SK-N-SH (cell line): ENCODE results near the gene THSD7A. TPM values are rescaled to one million over a fixed set of nuclear protein-coding genes. Genes with fewer than 3 reads are reported as not detected.

ENCODE experiments used
- CTCF ChIA-PET: fragments of 300-600, 350-600 bp; formaldehyde crosslinking; extraction: SDS; loops from one replicate; lab custom pipeline; 2021; lab: Yijun Ruan, JAX
- POLR2A ChIA-PET: fragments of 350-600 bp; sonication (Branson Sonifier 250); formaldehyde crosslinking; extraction: SDS; loops from one replicate; lab custom pipeline; 2020; ENCODE audit warnings: antibody characterized with exemption, inconsistent platforms; lab: Yijun Ruan, JAX
- DNase-seq: peaks from one replicate; pipeline ENCODE4 v3.0.0; 2012
- H2AFZ ChIP-seq: fragments of 200-600 bp; sonication (generic); 2 replicates; pipeline ENCODE4 v1.8.1; 2016; ENCODE audit warnings: antibody characterized with exemption, mild to moderate bottlenecking, low read depth
- H3F3A ChIP-seq: fragments of 200-600 bp; sonication (generic); replicated peaks from 2 replicates; pipeline ENCODE3; 2016; ENCODE audit warnings: antibody characterized with exemption, mild to moderate bottlenecking; ENCODE audit not compliant: insufficient read depth
- H3K27ac ChIP-seq, 2 experiments: fragments of 200-500 bp in 1 of 2; fragments of 200-600 bp in 1 of 2; sonication (Bioruptor generic) in 1 of 2; sonication (generic), shearing (Covaris generic) in 1 of 2; 2 replicates each; pipeline versions ENCODE4 v1.5.1 to v1.6.1; 2014 to 2016; ENCODE audit warnings: low read depth in 2 of 2, inconsistent platforms in 1 of 2, low read length in 1 of 2, mild to moderate bottlenecking in 1 of 2, mixed read lengths in 1 of 2
- H3K27me3 ChIP-seq: fragments of 200-600 bp; sonication (generic), shearing (Covaris generic); 2 replicates; pipeline ENCODE4 v1.6.1; 2016; ENCODE audit warnings: mixed run types; ENCODE audit not compliant: insufficient read depth
- H3K36me3 ChIP-seq, 2 experiments: fragments of 200-500 bp in 1 of 2; fragments of 200-600 bp in 1 of 2; sonication (Bioruptor generic) in 1 of 2; sonication (generic) in 1 of 2; replicated peaks in 1 of 2; 2 replicates each; pipeline versions ENCODE3 to v1.5.1; 2014 to 2016; ENCODE audit warnings: low read length in 1 of 2, mild to moderate bottlenecking in 1 of 2; ENCODE audit not compliant: insufficient read depth in 2 of 2, control insufficient read depth in 1 of 2
- H3K4me1 ChIP-seq, 2 experiments: fragments of 200-500 bp in 1 of 2; fragments of 200-600 bp in 1 of 2; sonication (Bioruptor generic) in 1 of 2; sonication (generic), shearing (Covaris generic) in 1 of 2; 2 replicates each; pipeline versions ENCODE4 v1.5.1 to v1.6.1; 2014 to 2016; ENCODE audit warnings: low read depth in 1 of 2, low read length in 1 of 2, mixed run types in 1 of 2; ENCODE audit not compliant: insufficient read depth in 2 of 2, control insufficient read depth in 1 of 2
- H3K4me2 ChIP-seq: fragments of 200-600 bp; sonication (generic), shearing (Covaris generic); 2 replicates; pipeline ENCODE4 v1.6.1; 2017; ENCODE audit warnings: mixed run types
- H3K4me3 ChIP-seq, 2 experiments: fragments of 200-500 bp in 1 of 2; fragments of 200-600 bp in 1 of 2; sonication (Bioruptor generic) in 1 of 2; sonication (generic), shearing (Covaris generic) in 1 of 2; 2 replicates each; pipeline versions ENCODE4 v1.5.1 to v1.8.1; 2014 to 2016; ENCODE audit warnings: low read depth in 2 of 2, inconsistent platforms in 1 of 2, low read length in 1 of 2, mild to moderate bottlenecking in 1 of 2, mixed read lengths in 1 of 2, moderate library complexity in 1 of 2
- H3K79me2 ChIP-seq: fragments of 200-600 bp; sonication (generic); 2 replicates; pipeline ENCODE4 v1.8.1; 2017; ENCODE audit warnings: mild to moderate bottlenecking; ENCODE audit not compliant: insufficient read depth
- H3K9ac ChIP-seq: fragments of 200-600 bp; sonication (generic); 2 replicates; pipeline ENCODE4 v1.6.1; 2017; ENCODE audit warnings: mixed run types
- H3K9me2 ChIP-seq: fragments of 200-600 bp; sonication (generic); 2 replicates; pipeline ENCODE4 v1.6.1; 2017; ENCODE audit warnings: mixed run types
- H3K9me3 ChIP-seq: fragments of 200-600 bp; sonication (generic); 2 replicates; pipeline ENCODE4 v1.6.1; 2017; ENCODE audit warnings: mixed run types, mild to moderate bottlenecking, moderate library complexity
- H4K20me1 ChIP-seq: fragments of 200-600 bp; sonication (generic); 2 replicates; pipeline ENCODE4 v1.6.1; 2017; ENCODE audit warnings: mild to moderate bottlenecking, mixed run types; ENCODE audit not compliant: insufficient read depth
- ELF1 ChIP-seq: IDR thresholded peaks from 2 replicates; pipeline ENCODE4 v1.4.0; 2012
- EZH2phosphoT487 ChIP-seq: fragments of 200-600 bp; sonication (generic); IDR thresholded peaks from 2 replicates; pipeline ENCODE4 v1.6.1; 2017; ENCODE audit warnings: low read depth, mixed run types, mild to moderate bottlenecking, antibody characterized with exemption, moderate library complexity, borderline replicate concordance
- FOSL2 ChIP-seq: IDR thresholded peaks from 2 replicates; pipeline ENCODE4 v1.4.0; 2012; ENCODE audit warnings: low read depth, mild to moderate bottlenecking, moderate library complexity, borderline replicate concordance
- FOXJ3 ChIP-seq: sonication (generic); formaldehyde crosslinking; IDR thresholded peaks from 2 replicates; pipeline ENCODE4 v1.5.1; 2020; ENCODE audit warnings: mild to moderate bottlenecking, missing genetic modification reagents
- FOXM1 ChIP-seq: IDR thresholded peaks from 2 replicates; pipeline ENCODE4 v1.4.0; 2012; ENCODE audit warnings: low read depth, mild to moderate bottlenecking
- MEF2A ChIP-seq: IDR thresholded peaks from 2 replicates; pipeline ENCODE4 v1.4.0; 2012; ENCODE audit warnings: low read depth, borderline replicate concordance
- NRF1 ChIP-seq: IDR thresholded peaks from 2 replicates; pipeline ENCODE4 v1.6.1; 2012; ENCODE audit warnings: low read depth, mild to moderate bottlenecking, low read length
- RAD21 ChIP-seq: IDR thresholded peaks from 2 replicates; pipeline ENCODE4 v1.6.1; 2012; ENCODE audit warnings: mild to moderate bottlenecking, low read length
- SIN3A ChIP-seq: IDR thresholded peaks from 2 replicates; pipeline ENCODE4 v1.6.1; 2012; ENCODE audit warnings: low read depth, mild to moderate bottlenecking, low read length, moderate library complexity, borderline replicate concordance
- SMC3 ChIP-seq: IDR thresholded peaks from 2 replicates; pipeline ENCODE4 v1.6.1; 2012; ENCODE audit warnings: low read depth, low read length, improper control_type of control experiment
- YY1 ChIP-seq: IDR thresholded peaks from 2 replicates; pipeline ENCODE4 v1.4.0; 2012; ENCODE audit warnings: low read depth, mild to moderate bottlenecking
- WGBS: methylation state at CpG from one replicate; pipeline ENCODE4 v1.1.6; 2017; ENCODE audit warnings: low lambda C conversion rate; 5-methylcytosine and 5-hydroxymethylcytosine counted together
- polyA plus RNA-seq, 3 experiments: library from polyadenylated mRNA; depleted of rRNA; stranded (reverse); fragments of >200 nt; gene quantifications; 2 replicates each; pipeline ENCODE4 v1.2.3, GENCODE V29; 2012
- TF ChIP-seq, protein P1 (sequence below): IDR thresholded peaks from 2 replicates; pipeline ENCODE4 v1.4.0; 2012; ENCODE audit warnings: low read depth
- TF ChIP-seq, protein P2 (sequence below): fragments of 200-600 bp; sonication (generic); IDR thresholded peaks from 2 replicates; pipeline ENCODE4 v1.6.1; 2017; ENCODE audit warnings: antibody characterized with exemption, mild to moderate bottlenecking, moderate library complexity
- TF ChIP-seq, protein P3 (sequence below): IDR thresholded peaks from 2 replicates; pipeline ENCODE4 v1.4.0; 2012; ENCODE audit warnings: low read depth, borderline replicate concordance
- TF ChIP-seq, protein P4 (sequence below): fragments of 150-350 bp; IDR thresholded peaks from 2 replicates; pipeline ENCODE4 v1.6.1; 2016; ENCODE audit warnings: mild to moderate bottlenecking, low read depth, low read length

THSD7A gene
- polyA plus RNA-seq, 1 of the 3 experiments (the other 2 are of a cell fraction): 0.16 TPM

DNA sequence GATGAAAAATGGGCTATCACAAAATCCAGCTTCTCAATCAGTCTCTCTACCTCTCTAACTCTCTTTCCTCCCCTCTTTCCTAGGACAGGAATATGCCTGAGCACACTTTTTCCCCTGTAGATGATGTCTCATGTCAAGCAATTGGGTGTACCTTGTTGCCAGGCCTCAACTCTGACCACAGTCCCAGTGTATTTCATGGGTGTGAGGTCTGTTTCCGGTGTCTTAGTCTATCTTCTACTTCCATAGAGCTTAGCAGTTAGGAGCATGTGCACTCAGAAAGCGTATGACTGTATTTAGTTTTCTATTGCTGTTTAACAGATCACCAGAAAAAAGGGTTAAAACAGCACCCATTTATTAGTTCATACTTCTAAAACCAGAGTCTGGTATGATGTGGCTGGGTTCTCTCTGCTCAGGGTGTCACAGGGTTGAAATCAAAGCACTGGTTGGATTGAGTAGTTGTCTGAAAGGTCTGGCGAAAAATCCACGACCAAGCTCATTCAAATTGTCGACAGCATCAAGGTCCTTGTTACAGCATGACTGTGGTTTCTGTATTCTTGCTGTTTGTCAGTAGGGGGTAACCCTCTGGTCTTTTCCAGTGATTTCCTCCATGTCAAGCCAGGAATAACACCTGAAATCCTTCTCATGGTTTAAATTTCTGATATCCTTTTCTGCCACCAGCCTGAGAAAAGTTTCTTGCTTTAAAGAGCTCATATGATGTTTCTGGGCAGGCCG is 130.0 kb downstream of the THSD7A start:
- Histone ChIP-seq H3F3A (no peaks in the 10 kb centered on the region), H3K4me3 (no peak overlapping the region), H3K9me3 (no peaks in the 10 kb centered on the region), H3K9ac (no peak overlapping the region), H3K27ac (no peak overlapping the region; a peak in 1 of 4 replicates), H3K79me2 (no peaks in the 10 kb centered on the region), H3K27me3 (no peaks in the 10 kb centered on the region), H3K4me2 (no peak overlapping the region), H4K20me1 (no peaks in the 10 kb centered on the region), H3K4me1 (peaks cover 0 to 30% of the 10 kb centered on the region in 2 experiments; a peak in 2 of 4 replicates), H3K9me2 (no peaks in the 10 kb centered on the region), H3K36me3 (no peaks in the 10 kb centered on the region), H2AFZ (no peak overlapping the region)
- WGBS: 41% methylated on average over 6 of the region's 6 CpGs
- POLR2A ChIA-PET: no interaction called here
- CTCF ChIA-PET: interaction anchor here (1.0 to 1.9 kb wide), 5 partner anchors 9 to 756 kb away, joined by 4 to 6 read pairs (median 4); no protein-coding TSS in a partner anchor
- DNase-seq: no peak
- TF ChIP-seq SMC3: no peak
- TF ChIP-seq, protein P1, sequence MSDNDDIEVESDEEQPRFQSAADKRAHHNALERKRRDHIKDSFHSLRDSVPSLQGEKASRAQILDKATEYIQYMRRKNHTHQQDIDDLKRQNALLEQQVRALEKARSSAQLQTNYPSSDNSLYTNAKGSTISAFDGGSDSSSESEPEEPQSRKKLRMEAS: no peak
- TF ChIP-seq, protein P2, sequence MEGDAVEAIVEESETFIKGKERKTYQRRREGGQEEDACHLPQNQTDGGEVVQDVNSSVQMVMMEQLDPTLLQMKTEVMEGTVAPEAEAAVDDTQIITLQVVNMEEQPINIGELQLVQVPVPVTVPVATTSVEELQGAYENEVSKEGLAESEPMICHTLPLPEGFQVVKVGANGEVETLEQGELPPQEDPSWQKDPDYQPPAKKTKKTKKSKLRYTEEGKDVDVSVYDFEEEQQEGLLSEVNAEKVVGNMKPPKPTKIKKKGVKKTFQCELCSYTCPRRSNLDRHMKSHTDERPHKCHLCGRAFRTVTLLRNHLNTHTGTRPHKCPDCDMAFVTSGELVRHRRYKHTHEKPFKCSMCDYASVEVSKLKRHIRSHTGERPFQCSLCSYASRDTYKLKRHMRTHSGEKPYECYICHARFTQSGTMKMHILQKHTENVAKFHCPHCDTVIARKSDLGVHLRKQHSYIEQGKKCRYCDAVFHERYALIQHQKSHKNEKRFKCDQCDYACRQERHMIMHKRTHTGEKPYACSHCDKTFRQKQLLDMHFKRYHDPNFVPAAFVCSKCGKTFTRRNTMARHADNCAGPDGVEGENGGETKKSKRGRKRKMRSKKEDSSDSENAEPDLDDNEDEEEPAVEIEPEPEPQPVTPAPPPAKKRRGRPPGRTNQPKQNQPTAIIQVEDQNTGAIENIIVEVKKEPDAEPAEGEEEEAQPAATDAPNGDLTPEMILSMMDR: no peak

DNA sequence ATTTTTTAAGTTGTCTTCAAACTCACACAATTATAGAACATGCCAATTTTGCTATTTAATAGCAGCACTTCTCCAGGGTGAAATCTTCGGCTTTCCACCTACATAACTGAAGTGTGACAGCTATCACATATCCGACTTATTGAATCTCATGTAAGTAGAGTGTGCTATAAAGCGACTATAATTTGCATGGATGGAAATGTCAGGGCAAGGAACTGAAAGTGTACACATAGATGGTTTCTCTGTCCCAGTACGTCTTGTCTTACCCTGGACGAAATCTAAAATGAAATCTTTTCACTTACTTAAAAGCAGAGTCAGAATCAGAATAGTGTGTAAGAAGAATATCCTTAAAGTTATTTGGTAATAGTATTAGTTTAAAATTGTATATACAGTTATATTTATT is 132.3 kb downstream of the THSD7A start:
- H3K9ac ChIP-seq: no peak overlapping the region
- H3K79me2 ChIP-seq: no peaks in the 10 kb centered on the region
- no peak overlapping the region for H3K4me2 ChIP-seq
- H3K27me3 ChIP-seq: no peaks in the 10 kb centered on the region
- POLR2A ChIA-PET: no interaction called here
- no peaks in the 10 kb centered on the region for H3K9me2 ChIP-seq
- no peak overlapping the region for H3K4me3 ChIP-seq
- 76% methylated on average over 5 of the region's 5 CpGs for WGBS
- no peaks in the 10 kb centered on the region for H3F3A ChIP-seq
- TF ChIP-seq FOXM1 (no peak), FOSL2 (no peak), FOXJ3 (no peak), SIN3A (no peak), EZH2phosphoT487 (no peak), NRF1 (no peak), MEF2A (no peak), YY1 (no peak), ELF1 (no peak), RAD21 (no peak)
- TF ChIP-seq, protein P2: no peak
- TF ChIP-seq, protein P3, sequence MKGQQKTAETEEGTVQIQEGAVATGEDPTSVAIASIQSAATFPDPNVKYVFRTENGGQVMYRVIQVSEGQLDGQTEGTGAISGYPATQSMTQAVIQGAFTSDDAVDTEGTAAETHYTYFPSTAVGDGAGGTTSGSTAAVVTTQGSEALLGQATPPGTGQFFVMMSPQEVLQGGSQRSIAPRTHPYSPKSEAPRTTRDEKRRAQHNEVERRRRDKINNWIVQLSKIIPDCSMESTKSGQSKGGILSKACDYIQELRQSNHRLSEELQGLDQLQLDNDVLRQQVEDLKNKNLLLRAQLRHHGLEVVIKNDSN: no peak
- TF ChIP-seq, protein P1: no peak
- TF ChIP-seq, protein P4, sequence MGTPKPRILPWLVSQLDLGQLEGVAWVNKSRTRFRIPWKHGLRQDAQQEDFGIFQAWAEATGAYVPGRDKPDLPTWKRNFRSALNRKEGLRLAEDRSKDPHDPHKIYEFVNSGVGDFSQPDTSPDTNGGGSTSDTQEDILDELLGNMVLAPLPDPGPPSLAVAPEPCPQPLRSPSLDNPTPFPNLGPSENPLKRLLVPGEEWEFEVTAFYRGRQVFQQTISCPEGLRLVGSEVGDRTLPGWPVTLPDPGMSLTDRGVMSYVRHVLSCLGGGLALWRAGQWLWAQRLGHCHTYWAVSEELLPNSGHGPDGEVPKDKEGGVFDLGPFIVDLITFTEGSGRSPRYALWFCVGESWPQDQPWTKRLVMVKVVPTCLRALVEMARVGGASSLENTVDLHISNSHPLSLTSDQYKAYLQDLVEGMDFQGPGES: no peak
- CTCF ChIA-PET: interaction anchor here (0.6 to 1.8 kb wide), 5 partner anchors 11 to 280 kb away, joined by 3 to 4 read pairs (median 3); no protein-coding TSS in a partner anchor
- H3K27ac ChIP-seq: no peak overlapping the region; a peak in 1 of 4 replicates
- no peaks in the 10 kb centered on the region for H3K36me3 ChIP-seq
- DNase-seq: no peak
- peaks cover 0 to 28% of the 10 kb centered on the region in 2 experiments; a peak in 2 of 4 replicates for H3K4me1 ChIP-seq
- no peaks in the 10 kb centered on the region for H3K9me3 ChIP-seq
- no peaks in the 10 kb centered on the region for H4K20me1 ChIP-seq
- H2AFZ ChIP-seq: no peak overlapping the region
